Measurements from ENCODE around the gene MED8.

Gene MED8

GRCh38 chr1:43334453-43335205 lies 55.0 kb downstream of the MED8 start:
- TF ChIP-seq FOXP2 (optimal IDR thresholded peaks at IDR 0.05; ENCODE audit: control extremely low read depth, extremely low read length, insufficient read depth), result no peak
- TF ChIP-seq EZH2 (IDR thresholded peaks at IDR 0.05), result no peak
- TF ChIP-seq POLR2AphosphoS5 (IDR thresholded peaks at IDR 0.05; ENCODE audit: borderline replicate concordance, low read depth, low read length), result no peak
- H3K9ac ChIP-seq (ENCODE audit: insufficient read length), result no peak overlapping the region
- DNase-seq (ENCODE audit: low read depth, low spot score), result no peak
- H3K9me3 ChIP-seq (ENCODE audit: low read depth, low read length), result no peaks in the 10 kb centered on the region
- no peak overlapping the region for H3K4me3 ChIP-seq
- H3K36me3 ChIP-seq (ENCODE audit: insufficient read depth, low read length), result no peaks in the 10 kb centered on the region
- no peak overlapping the region for H3K27ac ChIP-seq
